Stomach (tissue), 9 donors: ENCODE data around the gene NKAIN2. TPM values are rescaled to one million over a fixed set of nuclear protein-coding genes. Genes with fewer than 3 reads are reported as not detected.

ENCODE experiments used
- DNase-seq, 2 donors: peaks; one replicate each; pipeline versions ENCODE4 v3.0.0 to v3.0.0-alpha.2; 2013 to 2019
- H3K27ac ChIP-seq, 5 donors: fragments of 200-600 bp in 4 of 5; sonication (generic) in 4 of 5; one replicate each; pipeline ENCODE4 v1.5.1; 2013 to 2019; ENCODE audit warnings: mild to moderate bottlenecking in 1 of 5, moderate library complexity in 1 of 5
- H3K27me3 ChIP-seq, 3 donors: fragments of 200-600 bp; sonication (generic); one replicate each; pipeline ENCODE4 v1.5.1; 2017 to 2019; ENCODE audit warnings: mixed run types in 1 of 3
- H3K36me3 ChIP-seq, 4 donors: fragments of 200-600 bp; sonication (generic); 1 replicate in 3 of 4; 2 replicates in 1 of 4; pipeline ENCODE4 v1.5.1; 2016 to 2019
- H3K4me1 ChIP-seq, 4 donors: fragments of 200-600 bp; sonication (generic); one replicate each; pipeline ENCODE4 v1.5.1; 2016 to 2019
- H3K4me3 ChIP-seq, 4 donors: fragments of 200-600 bp; sonication (generic) in 3 of 4; one replicate each; pipeline ENCODE4 v1.5.1; 2016 to 2019; ENCODE audit warnings: mild to moderate bottlenecking in 1 of 4
- H3K9me3 ChIP-seq, 4 donors: fragments of 200-600 bp; sonication (generic); one replicate each; pipeline ENCODE4 v1.5.1; 2016 to 2019
- EP300 ChIP-seq: sonication (generic); formaldehyde crosslinking; IDR thresholded peaks from one replicate; pipeline ENCODE4 v1.6.1; 2017; ENCODE audit warnings: antibody characterized with exemption
- POLR2A ChIP-seq, 4 donors: fragments of 450-650 bp; IDR thresholded peaks; one replicate each; pipeline ENCODE4 v1.6.1; 2016; ENCODE audit warnings: antibody characterized with exemption in 4 of 4, control low read depth in 2 of 4, mild to moderate bottlenecking in 1 of 4, moderate library complexity in 1 of 4
- POLR2AphosphoS5 ChIP-seq, 3 donors: sonication (generic); formaldehyde crosslinking; IDR thresholded peaks; one replicate each; pipeline ENCODE4 v1.6.1; 2016; ENCODE audit warnings: antibody characterized with exemption in 3 of 3
- WGBS, 5 donors: extraction: QIAGEN DNeasy Blood & Tissue Kit in 3 of 5; methylation state at CpG; one replicate each; pipeline versions ENCODE4 v1.1.5 to v1.1.7; 2013 to 2018; 5-methylcytosine and 5-hydroxymethylcytosine counted together
- intact Hi-C: fragments of 100-400 bp; cut with DNase I; formaldehyde crosslinking; loops from one replicate; pipeline ENCODE4 v1.15.1; 2023; ENCODE audit warnings: low total_unique reads
- polyA plus RNA-seq, 3 donors: library from polyadenylated mRNA; stranded (reverse); fragments of 200-250 nt; gene quantifications; one replicate each; pipeline ENCODE4 v1.2.3, GENCODE V29; 2013
- total RNA-seq, 5 donors: library from RNA; depleted of rRNA; stranded (reverse); fragments of >200 nt; gene quantifications; one replicate each; pipeline versions ENCODE4 v1.1.0 to v1.2.3, GENCODE V29; 2014 to 2016
- TF ChIP-seq, protein P1 (sequence below), 7 experiments: fragments of 450-650 bp in 4 of 7; fragments of 200-600 bp in 3 of 7; sonication (generic) in 3 of 7; IDR thresholded peaks; one replicate each; pipeline ENCODE4 v1.5.1; 2016 to 2019; ENCODE audit warnings: antibody characterized with exemption in 7 of 7, control low read depth in 2 of 7, mild to moderate bottlenecking in 1 of 7
- donor health status: healthy with polysubstance abuse.
- donor health status: Bipolar disorder and iron deficiency.
- donor health status: healthy.

Gene NKAIN2
- total and polyA plus RNA-seq, 8 donors = 0.13 to 9.6 (median 1.5) TPM; not detected in 5

DNA sequence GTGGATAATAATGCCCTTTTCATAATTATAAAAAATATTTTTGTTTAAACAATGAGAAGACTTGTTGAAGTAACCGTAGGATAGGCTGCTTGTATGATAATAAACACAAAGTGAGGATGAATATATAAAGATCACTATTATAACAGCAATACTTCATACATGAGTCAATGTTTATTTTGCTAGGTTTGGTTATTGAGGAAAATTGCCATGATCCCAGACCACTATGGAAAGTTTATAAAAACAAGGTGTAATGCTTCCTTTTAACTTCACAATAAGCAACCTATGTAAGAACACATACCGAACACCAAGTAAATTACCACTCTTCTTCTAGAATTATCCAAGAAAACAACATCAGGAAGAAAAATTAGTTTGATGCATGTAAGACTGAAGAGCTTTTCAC, 663.3 kb downstream of the NKAIN2 start:
- H3K27ac ChIP-seq = no peak overlapping the region
- H3K4me3 ChIP-seq = no peak overlapping the region
- TF ChIP-seq, protein P1, sequence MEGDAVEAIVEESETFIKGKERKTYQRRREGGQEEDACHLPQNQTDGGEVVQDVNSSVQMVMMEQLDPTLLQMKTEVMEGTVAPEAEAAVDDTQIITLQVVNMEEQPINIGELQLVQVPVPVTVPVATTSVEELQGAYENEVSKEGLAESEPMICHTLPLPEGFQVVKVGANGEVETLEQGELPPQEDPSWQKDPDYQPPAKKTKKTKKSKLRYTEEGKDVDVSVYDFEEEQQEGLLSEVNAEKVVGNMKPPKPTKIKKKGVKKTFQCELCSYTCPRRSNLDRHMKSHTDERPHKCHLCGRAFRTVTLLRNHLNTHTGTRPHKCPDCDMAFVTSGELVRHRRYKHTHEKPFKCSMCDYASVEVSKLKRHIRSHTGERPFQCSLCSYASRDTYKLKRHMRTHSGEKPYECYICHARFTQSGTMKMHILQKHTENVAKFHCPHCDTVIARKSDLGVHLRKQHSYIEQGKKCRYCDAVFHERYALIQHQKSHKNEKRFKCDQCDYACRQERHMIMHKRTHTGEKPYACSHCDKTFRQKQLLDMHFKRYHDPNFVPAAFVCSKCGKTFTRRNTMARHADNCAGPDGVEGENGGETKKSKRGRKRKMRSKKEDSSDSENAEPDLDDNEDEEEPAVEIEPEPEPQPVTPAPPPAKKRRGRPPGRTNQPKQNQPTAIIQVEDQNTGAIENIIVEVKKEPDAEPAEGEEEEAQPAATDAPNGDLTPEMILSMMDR (IDR thresholded peaks at IDR 0.05) = no peak
- TF ChIP-seq POLR2A (IDR thresholded peaks at IDR 0.05) (no peak), POLR2AphosphoS5 (IDR thresholded peaks at IDR 0.05) (no peak), EP300 (no peak)
- H3K27me3 ChIP-seq = no peaks in the 10 kb centered on the region
- H3K4me1 ChIP-seq = no peaks in the 10 kb centered on the region
- DNase-seq = no peak
- 74 to 83% (median 77%) methylated on average over 2 of the region's 2 CpGs for WGBS, 5 donors
- no peaks in the 10 kb centered on the region for H3K36me3 ChIP-seq
- H3K9me3 ChIP-seq = peaks cover 0 to 3% (median 0%) of the 10 kb centered on the region in 4 donors
- intact Hi-C loops = no loop called here

DNA sequence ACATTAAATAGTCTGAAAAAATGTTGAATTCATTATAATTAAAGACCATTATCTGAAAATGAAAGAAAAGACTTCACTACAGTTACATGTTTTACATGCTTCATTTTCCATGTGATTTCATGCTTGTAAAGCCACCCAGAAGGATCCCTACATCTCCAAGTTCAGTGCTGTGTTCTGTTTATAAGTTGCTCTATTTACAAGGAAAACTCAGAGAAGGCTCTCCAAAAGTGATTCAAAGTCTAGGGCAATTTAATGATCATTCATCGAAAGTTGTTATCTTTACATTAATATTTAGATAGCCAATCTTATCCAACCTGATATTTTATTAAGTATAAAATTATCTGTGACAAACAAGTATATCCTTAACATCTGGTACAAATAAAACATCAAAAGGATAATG, 663.7 kb downstream of the NKAIN2 start:
- no peak overlapping the region for H3K4me3 ChIP-seq
- intact Hi-C loops = no loop called here
- H3K36me3 ChIP-seq = no peaks in the 10 kb centered on the region
- no peak overlapping the region for H3K27ac ChIP-seq
- H3K9me3 ChIP-seq = peaks cover 0 to 3% (median 0%) of the 10 kb centered on the region in 4 donors
- WGBS, 5 donors = 65 to 82% (median 70%) methylated on average over 1 of the region's 1 CpG
- H3K27me3 ChIP-seq = no peaks in the 10 kb centered on the region
- TF ChIP-seq POLR2AphosphoS5 (IDR thresholded peaks at IDR 0.05) (no peak), EP300 (no peak), POLR2A (IDR thresholded peaks at IDR 0.05) (no peak)
- TF ChIP-seq, protein P1 (IDR thresholded peaks at IDR 0.05) = no peak
- no peak for DNase-seq
- no peaks in the 10 kb centered on the region for H3K4me1 ChIP-seq

DNA sequence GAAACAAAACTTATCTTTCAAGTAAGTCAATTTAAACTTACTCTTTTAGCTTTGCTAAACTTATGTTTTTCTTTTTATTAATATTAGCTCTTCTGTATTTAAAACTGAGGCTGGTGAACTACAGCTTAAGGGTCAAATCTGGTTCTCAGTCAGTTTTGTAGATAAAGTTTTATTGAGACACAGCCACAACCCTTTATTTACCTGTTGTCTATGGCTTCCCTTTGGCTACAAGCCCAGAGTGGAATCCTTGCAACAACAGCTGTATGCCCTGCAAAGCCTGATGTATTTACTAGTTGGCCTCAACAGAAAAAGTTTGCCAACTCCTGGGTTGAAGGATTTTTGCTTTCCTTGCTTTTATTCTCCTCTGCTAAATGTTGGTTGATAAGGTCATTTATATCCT, 667.1 kb downstream of the NKAIN2 start:
- no peak for DNase-seq
- no peak overlapping the region for H3K4me3 ChIP-seq
- no peaks in the 10 kb centered on the region for H3K9me3 ChIP-seq
- H3K27ac ChIP-seq = no peak overlapping the region
- H3K27me3 ChIP-seq = no peaks in the 10 kb centered on the region
- H3K36me3 ChIP-seq = no peaks in the 10 kb centered on the region
- no peak for TF ChIP-seq EP300
- TF ChIP-seq POLR2AphosphoS5 (IDR thresholded peaks at IDR 0.05) = no peak
- H3K4me1 ChIP-seq = no peaks in the 10 kb centered on the region
- intact Hi-C loops = no loop called here

DNA sequence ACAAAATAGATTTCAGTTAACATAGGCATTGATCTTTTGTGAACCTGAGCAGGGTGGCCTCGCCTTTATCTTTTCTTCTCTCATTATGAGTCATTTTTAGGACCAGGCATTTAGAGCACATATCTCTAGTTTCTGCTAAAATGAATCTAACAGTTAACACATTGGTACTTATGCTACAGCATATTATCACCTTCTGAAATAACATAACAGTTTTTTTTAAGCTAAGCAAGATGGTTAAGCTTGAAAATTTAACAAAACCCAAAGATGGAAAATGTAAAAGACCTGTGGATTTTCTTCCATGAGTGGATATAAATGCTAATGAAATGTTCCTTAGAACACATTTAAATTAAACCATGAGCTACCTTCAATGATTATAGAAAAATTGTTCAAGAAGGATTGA, 671.5 kb downstream of the NKAIN2 start:
- Histone ChIP-seq H3K4me1 (no peaks in the 10 kb centered on the region), H3K4me3 (no peak overlapping the region), H3K27me3 (no peaks in the 10 kb centered on the region), H3K36me3 (no peaks in the 10 kb centered on the region), H3K27ac (no peak overlapping the region), H3K9me3 (no peaks in the 10 kb centered on the region)
- intact Hi-C loops = no loop called here
- WGBS, 5 donors = 37 to 46% (median 40%) methylated on average over 1 of the region's 1 CpG
- TF ChIP-seq EP300 (no peak), POLR2A (IDR thresholded peaks at IDR 0.05) (no peak), POLR2AphosphoS5 (IDR thresholded peaks at IDR 0.05) (no peak)
- TF ChIP-seq, protein P1 (IDR thresholded peaks at IDR 0.05) = no peak
- DNase-seq = no peak

DNA sequence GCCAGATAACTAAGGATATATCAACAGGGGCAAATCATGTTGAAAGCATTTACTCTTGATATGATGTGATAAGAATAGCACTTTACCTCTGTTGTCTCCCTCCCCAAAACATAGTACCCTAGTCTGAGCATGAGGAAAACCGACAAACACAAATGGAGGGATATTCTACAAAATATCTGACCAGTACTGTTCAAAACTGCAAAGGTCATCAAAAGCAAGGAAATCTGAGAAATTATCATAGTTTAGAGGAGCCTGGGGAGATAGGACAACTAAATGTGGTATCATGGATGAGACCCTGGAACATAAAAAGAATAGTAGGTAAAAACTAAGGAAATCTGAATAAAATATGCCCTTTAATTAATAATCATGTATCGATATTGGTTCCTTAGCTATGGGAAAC, 675.2 kb downstream of the NKAIN2 start:
- intact Hi-C loops = no loop called here
- Histone ChIP-seq H3K4me3 (no peak overlapping the region), H3K4me1 (no peaks in the 10 kb centered on the region), H3K36me3 (no peaks in the 10 kb centered on the region), H3K27ac (no peak overlapping the region), H3K9me3 (no peaks in the 10 kb centered on the region), H3K27me3 (no peaks in the 10 kb centered on the region)
- TF ChIP-seq, protein P1 (IDR thresholded peaks at IDR 0.05) = no peak
- no peak for TF ChIP-seq EP300
- TF ChIP-seq POLR2A (IDR thresholded peaks at IDR 0.05) = no peak
- no peak for TF ChIP-seq POLR2AphosphoS5 (IDR thresholded peaks at IDR 0.05)
- no peak for DNase-seq
- 74 to 90% (median 80%) methylated on average over 2 of the region's 2 CpGs for WGBS, 5 donors
